ENCODE results near the gene UBQLN2. TPM values are rescaled to one million over a fixed set of nuclear protein-coding genes. Genes with fewer than 3 reads are reported as not detected.
"Not testable (repeated sequence)": the region's sequence is repeated elsewhere in the genome, so short reads cannot be mapped to it uniquely, and the experiment has no call there.

Gene UBQLN2
- total RNA-seq, 2 experiments from 2014 or later, result 48.7 to 49.1 TPM

DNA sequence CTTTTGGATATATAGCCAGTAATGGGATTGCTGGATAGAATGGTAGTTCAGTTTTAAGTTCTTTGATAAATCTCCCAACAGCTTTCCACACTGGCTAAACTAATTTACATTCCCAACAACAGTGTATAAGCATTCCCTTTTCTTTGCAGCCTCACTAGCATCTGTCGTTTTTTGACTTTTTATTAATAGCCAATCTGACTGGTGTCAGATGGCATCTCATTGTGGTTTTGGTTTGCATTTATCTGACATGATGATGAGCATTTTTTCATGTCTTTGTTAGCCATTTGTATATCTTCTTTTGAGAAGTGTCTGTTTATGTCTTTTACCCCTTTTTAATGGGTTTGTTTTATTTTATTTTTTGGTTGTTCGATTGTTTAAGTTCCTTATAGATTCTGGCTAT is 13.3 kb downstream of the UBQLN2 start:
- no peak overlapping the region for H3K27ac Mint-ChIP-seq
- ChIA-PET CTCF (no interaction called here), POLR2A (no interaction called here)
- ATAC-seq (ENCODE audit: poor library complexity), result no peak
- intact Hi-C loops (cut with DNase I, micrococcal nuclease), result no loop called here
- peaks cover 0 to 8% of the 10 kb centered on the region in 2 experiments for H3K9me3 ChIP-seq (ENCODE audit: control insufficient read depth in 1 of 2, insufficient read depth in 1 of 2, low read length in 2 of 2)
- H3K36me3 ChIP-seq (ENCODE audit: insufficient read depth, low read length), result peaks cover 12% of the 10 kb centered on the region
- H3K4me1 Mint-ChIP-seq (ENCODE audit: low read depth), result peaks cover 39% of the 10 kb centered on the region
- no peak overlapping the region for H3K4me3 ChIP-seq (ENCODE audit: low read length)
- H3K27ac ChIP-seq (ENCODE audit: low read depth in 1 of 2, low read length in 2 of 2), result no peak overlapping the region
- H3K27me3 ChIP-seq (ENCODE audit: control insufficient read depth in 1 of 2, insufficient read depth in 2 of 2, low read length in 2 of 2), result no peaks in the 10 kb centered on the region
- no peak for DNase-seq
- no peaks in the 10 kb centered on the region for H3K27me3 Mint-ChIP-seq
- TF ChIP-seq, protein P1, sequence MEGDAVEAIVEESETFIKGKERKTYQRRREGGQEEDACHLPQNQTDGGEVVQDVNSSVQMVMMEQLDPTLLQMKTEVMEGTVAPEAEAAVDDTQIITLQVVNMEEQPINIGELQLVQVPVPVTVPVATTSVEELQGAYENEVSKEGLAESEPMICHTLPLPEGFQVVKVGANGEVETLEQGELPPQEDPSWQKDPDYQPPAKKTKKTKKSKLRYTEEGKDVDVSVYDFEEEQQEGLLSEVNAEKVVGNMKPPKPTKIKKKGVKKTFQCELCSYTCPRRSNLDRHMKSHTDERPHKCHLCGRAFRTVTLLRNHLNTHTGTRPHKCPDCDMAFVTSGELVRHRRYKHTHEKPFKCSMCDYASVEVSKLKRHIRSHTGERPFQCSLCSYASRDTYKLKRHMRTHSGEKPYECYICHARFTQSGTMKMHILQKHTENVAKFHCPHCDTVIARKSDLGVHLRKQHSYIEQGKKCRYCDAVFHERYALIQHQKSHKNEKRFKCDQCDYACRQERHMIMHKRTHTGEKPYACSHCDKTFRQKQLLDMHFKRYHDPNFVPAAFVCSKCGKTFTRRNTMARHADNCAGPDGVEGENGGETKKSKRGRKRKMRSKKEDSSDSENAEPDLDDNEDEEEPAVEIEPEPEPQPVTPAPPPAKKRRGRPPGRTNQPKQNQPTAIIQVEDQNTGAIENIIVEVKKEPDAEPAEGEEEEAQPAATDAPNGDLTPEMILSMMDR (IDR thresholded peaks at IDR 0.05), result no peak
- peaks cover 3% of the 10 kb centered on the region for H3K9me3 Mint-ChIP-seq
- peaks cover 5% of the 10 kb centered on the region for H3K4me1 ChIP-seq (ENCODE audit: insufficient read depth, low read length)
- H3K36me3 Mint-ChIP-seq (ENCODE audit: low read depth), result peaks cover 95% of the 10 kb centered on the region
- no peak overlapping the region for H3K4me3 Mint-ChIP-seq

DNA sequence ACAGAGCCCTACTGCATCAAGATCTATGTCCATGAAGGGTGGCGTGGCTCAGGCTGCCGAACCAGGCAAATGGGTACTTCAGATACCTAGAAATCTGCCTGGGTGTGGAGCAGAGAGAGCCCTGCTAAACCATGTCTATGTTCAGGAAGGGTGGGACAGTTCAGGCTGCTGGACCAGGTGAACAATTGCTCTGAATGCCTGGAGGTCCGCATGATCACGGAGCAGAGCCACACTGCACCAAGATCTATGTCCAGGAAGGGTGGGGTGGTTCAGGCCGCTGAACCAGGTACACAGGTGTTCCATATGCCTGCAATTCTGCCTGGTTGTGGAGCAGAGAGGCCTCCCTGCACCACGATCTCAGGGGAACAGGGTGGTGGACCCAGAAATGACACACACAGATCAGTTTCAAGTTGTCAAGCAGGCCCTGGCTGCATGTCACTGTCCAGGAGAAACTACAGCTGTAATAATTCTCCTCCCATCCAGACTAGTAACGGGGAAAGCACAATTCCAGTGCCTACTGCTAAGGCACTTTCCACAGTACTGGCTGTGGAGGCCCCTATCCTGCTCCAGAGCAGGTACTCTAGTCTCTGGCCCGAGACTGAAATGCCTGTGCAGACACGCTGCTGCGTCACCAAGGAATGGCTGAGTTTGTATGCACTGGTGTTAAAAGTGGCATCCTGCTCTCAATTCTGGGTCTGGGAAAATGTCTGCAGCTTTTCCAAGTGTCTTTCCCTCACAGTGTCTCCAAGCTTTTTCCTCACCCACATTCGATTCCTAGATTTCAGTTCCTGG is 25.2 kb downstream of the UBQLN2 start:
- no peak overlapping the region for H3K4me3 ChIP-seq (ENCODE audit: low read length)
- no peaks in the 10 kb centered on the region for H3K27me3 ChIP-seq (ENCODE audit: control insufficient read depth in 1 of 2, insufficient read depth in 2 of 2, low read length in 2 of 2)
- intact Hi-C loops (cut with DNase I, micrococcal nuclease), result no loop called here
- H3K9me3 Mint-ChIP-seq, result no peaks in the 10 kb centered on the region
- ChIA-PET CTCF (no interaction called here), POLR2A (no interaction called here)
- no peaks in the 10 kb centered on the region for H3K27me3 Mint-ChIP-seq
- no peak overlapping the region for H3K4me3 Mint-ChIP-seq
- H3K36me3 Mint-ChIP-seq (ENCODE audit: low read depth), result peaks cover 76% of the 10 kb centered on the region
- no peak overlapping the region for H3K27ac Mint-ChIP-seq
- H3K27ac ChIP-seq (ENCODE audit: low read depth in 1 of 2, low read length in 2 of 2), result no peak overlapping the region
- peaks cover 4% of the 10 kb centered on the region for H3K4me1 Mint-ChIP-seq (ENCODE audit: low read depth)
- ATAC-seq (ENCODE audit: poor library complexity), result no peak
- TF ChIP-seq, protein P1 (IDR thresholded peaks at IDR 0.05), result no peak
- DNase-seq, result no peak
- peaks cover 6% of the 10 kb centered on the region for H3K4me1 ChIP-seq (ENCODE audit: insufficient read depth, low read length)
- peaks cover 0 to 20% of the 10 kb centered on the region in 2 experiments for H3K9me3 ChIP-seq (ENCODE audit: control insufficient read depth in 1 of 2, insufficient read depth in 1 of 2, low read length in 2 of 2)
- no peaks in the 10 kb centered on the region for H3K36me3 ChIP-seq (ENCODE audit: insufficient read depth, low read length)

DNA sequence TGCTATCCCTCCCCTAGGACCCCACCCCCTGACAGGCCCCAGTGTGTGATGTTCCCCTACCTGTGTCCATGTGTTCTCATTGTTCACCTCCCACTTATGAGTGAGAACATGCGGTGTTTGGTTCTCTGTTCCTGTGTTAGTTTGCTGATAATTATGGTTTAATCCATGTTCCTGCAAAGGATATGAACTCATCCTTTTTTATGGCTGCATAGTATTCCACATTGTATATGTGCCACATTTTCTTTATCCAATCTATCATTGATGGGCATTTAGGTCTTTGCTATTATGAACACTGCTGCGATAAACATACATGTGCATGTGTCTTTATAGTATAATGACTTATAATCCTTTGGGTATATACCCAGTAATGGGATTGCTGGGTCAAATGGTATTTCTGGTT is 28.4 kb downstream of the UBQLN2 start:
- DNase-seq; H3K4me3 ChIP-seq (ENCODE audit: low read length); intact Hi-C loops (cut with DNase I, micrococcal nuclease); H3K36me3 ChIP-seq (ENCODE audit: insufficient read depth, low read length); H3K4me1 ChIP-seq (ENCODE audit: insufficient read depth, low read length); H3K4me1 Mint-ChIP-seq (ENCODE audit: low read depth); H3K4me3 Mint-ChIP-seq; H3K27me3 ChIP-seq (ENCODE audit: control insufficient read depth in 1 of 2, insufficient read depth in 2 of 2, low read length in 2 of 2); H3K27me3 Mint-ChIP-seq; ATAC-seq (ENCODE audit: poor library complexity); H3K9me3 Mint-ChIP-seq; H3K27ac Mint-ChIP-seq; POLR2A ChIA-PET; H3K27ac ChIP-seq (ENCODE audit: low read depth in 1 of 2, low read length in 2 of 2); CTCF ChIA-PET: not testable (repeated sequence)
- peaks cover 92% of the 10 kb centered on the region for H3K36me3 Mint-ChIP-seq (ENCODE audit: low read depth)
- peaks cover 0 to 19% of the 10 kb centered on the region in 2 experiments for H3K9me3 ChIP-seq (ENCODE audit: control insufficient read depth in 1 of 2, insufficient read depth in 1 of 2, low read length in 2 of 2)

DNA sequence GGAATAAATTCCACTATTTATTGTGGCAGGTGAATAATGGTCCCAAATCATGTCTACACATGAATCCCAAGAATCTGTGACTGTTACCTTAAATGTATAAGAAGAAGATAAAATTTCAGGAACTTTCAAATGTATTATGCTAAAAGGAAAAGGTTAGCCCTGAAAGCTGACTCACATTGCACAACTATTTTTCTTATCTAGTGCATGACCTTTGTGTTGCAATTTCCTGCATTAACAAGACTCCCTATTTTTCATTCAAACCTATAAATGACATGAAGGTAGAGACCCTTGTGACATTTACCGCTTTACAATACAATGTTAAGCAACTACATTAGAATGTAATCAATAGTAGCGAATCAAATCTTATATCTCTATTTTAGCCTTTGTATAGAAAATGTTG is 36.7 kb downstream of the UBQLN2 start:
- CTCF ChIA-PET, result no interaction called here
- Mint-ChIP-seq H3K27me3 (no peaks in the 10 kb centered on the region), H3K4me1 (ENCODE audit: low read depth) (no peaks in the 10 kb centered on the region), H3K9me3 (no peaks in the 10 kb centered on the region), H3K36me3 (ENCODE audit: low read depth) (peaks cover 52% of the 10 kb centered on the region), H3K4me3 (no peak overlapping the region), H3K27ac (no peak overlapping the region)
- DNase-seq (no peak), ATAC-seq (ENCODE audit: poor library complexity) (no peak)
- H3K4me3 ChIP-seq (ENCODE audit: low read length), result no peak overlapping the region
- H3K27ac ChIP-seq (ENCODE audit: low read depth in 1 of 2, low read length in 2 of 2), result no peak overlapping the region
- H3K27me3 ChIP-seq (ENCODE audit: control insufficient read depth in 1 of 2, insufficient read depth in 2 of 2, low read length in 2 of 2), result no peaks in the 10 kb centered on the region
- peaks cover 3% of the 10 kb centered on the region for H3K36me3 ChIP-seq (ENCODE audit: insufficient read depth, low read length)
- POLR2A ChIA-PET, result no interaction called here
- H3K4me1 ChIP-seq (ENCODE audit: insufficient read depth, low read length), result no peaks in the 10 kb centered on the region
- TF ChIP-seq, protein P1 (IDR thresholded peaks at IDR 0.05), result no peak
- H3K9me3 ChIP-seq (ENCODE audit: control insufficient read depth in 1 of 2, insufficient read depth in 1 of 2, low read length in 2 of 2), result peaks cover 0 to 24% of the 10 kb centered on the region in 2 experiments
- intact Hi-C loops (cut with DNase I, micrococcal nuclease), result no loop called here
